ENCODE measurements around the gene ANXA9. TPM values are rescaled to one million over a fixed set of nuclear protein-coding genes. Genes with fewer than 3 reads are reported as not detected.

ANXA9 gene
- polyA plus RNA-seq, 4 donors = 12.3 to 18.6 (median 15.7) TPM

DNA sequence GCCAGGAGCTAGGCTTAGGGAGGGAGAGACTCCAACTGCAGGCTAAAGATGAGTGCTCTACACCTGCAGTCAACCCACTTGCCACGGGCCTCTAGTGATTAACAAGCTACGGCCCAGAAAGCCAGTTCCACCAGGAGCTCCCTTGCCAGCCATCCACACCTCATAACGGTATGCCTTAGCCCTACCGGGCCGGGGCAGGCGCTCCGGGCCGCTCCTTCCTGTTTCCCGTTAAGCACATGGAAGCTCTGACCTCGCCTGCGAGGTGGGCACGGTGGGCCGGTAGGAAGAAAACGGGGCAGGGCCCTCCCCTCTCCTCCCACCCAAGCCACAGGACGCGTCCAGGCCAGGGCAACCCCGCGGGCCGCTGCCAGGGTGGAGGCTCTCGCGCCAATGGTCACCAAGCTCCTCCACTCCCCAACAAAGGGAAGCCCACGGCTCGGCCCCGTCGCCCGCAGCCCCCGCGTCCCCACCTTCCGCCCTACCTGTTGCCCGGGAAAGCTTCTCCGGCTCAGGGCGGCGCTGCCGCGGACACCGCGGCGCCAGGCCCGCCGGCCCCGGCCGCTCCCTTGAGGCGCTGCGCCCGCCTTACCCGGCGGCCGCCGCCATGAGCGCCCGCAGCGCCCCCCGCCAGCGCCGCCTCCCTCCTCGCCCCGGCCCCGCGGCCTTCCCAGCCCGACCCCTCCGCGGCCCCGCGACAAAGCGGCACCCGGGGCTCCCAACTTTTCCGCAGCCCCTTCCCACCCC lies 8.1 kb upstream of the ANXA9 start:
- DNase-seq (ENCODE audit: low read depth in 4 of 4, low spot score in 2 of 4) = no peak

GRCh38 chr1:150974580-150975478 lies 7.3 kb upstream of the ANXA9 start, which contains the start of gene CERS2:
Gene CERS2 (minus strand): TSS chr1:150974835. CDS start chr1:150969090, 5,745 bp downstream.
- DNase-seq (ENCODE audit: low read depth in 4 of 4, low spot score in 2 of 4) = peak in 2 of 4 donors; percentile 69 to 71

- DNase-seq (ENCODE audit: low read depth in 4 of 4, low spot score in 2 of 4) = no peak
Observed at GRCh38 chr1:150976401-150976821, 5.7 kb upstream of the ANXA9 start.

- no peak for DNase-seq (ENCODE audit: low read depth in 4 of 4, low spot score in 2 of 4)
Observed at GRCh38 chr1:150976879-150977694, 5.0 kb upstream of the ANXA9 start.

- peak in 3 of 4 donors; percentile 71 to 92 (median 76) for DNase-seq (ENCODE audit: low read depth in 4 of 4, low spot score in 2 of 4)
Observed at GRCh38 chr1:150979092-150980056, 2.7 kb upstream of the ANXA9 start.

DNA sequence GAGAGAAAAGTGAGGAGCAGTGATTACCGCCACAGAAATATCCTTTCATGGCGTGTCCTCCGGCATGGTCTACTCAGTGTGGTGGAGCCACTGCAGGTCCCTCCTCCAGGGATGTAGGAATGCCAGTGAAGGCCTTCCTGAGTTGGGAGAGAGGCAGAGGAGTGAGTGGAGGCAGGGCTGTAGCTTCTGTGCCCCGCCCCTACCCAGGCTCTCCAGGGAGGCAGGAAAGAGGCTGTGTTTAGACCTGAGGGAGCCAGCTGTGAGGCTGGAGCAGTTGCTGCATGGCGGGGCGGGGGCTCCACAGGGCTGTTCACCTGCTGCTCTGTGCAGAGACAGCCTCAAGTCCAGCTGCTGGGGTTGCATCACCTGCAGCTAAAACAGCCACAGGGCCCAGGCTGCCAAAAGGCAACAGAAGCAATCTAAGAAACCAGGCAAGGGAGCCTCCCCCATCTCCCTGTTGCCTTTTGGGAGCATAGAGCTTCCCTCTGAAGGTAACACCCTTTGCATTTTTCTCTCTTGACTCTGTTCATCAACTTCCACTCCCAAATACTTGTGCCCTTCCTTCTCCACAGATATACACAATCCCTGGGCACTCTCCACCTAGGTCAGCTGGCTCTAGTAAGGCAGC lies 801 bp upstream of the ANXA9 start:
- no peak for DNase-seq (ENCODE audit: low read depth in 4 of 4, low spot score in 2 of 4)

GRCh38 chr1:150985179-150985825 lies 3.2 kb downstream of the ANXA9 start:
- DNase-seq (ENCODE audit: low read depth in 4 of 4, low spot score in 2 of 4) = no peak

GRCh38 chr1:150987924-150988323 lies 5.8 kb downstream of the ANXA9 start:
- no peak for DNase-seq (ENCODE audit: low read depth in 4 of 4, low spot score in 2 of 4)

DNA sequence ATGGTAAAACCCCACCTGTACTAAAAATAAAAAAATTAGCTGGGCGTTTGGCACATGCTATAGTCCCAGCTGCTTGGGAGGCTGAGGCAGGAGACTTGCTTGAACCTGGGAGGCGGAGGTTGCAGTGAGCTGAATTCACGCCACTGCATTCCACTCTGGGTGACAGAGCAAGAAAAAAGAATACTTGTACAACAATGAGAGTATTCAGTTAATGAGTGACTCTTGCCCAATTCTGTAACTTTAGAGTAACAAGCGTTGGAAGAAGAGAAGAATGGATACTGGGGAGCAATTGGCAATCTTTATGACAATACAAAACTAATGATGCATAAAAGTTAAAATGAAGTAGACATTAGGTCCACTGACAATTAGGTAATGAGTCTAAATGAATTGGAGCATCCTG lies 10.5 kb downstream of the ANXA9 start:
- no peak for DNase-seq (ENCODE audit: low read depth in 4 of 4, low spot score in 2 of 4)

DNA sequence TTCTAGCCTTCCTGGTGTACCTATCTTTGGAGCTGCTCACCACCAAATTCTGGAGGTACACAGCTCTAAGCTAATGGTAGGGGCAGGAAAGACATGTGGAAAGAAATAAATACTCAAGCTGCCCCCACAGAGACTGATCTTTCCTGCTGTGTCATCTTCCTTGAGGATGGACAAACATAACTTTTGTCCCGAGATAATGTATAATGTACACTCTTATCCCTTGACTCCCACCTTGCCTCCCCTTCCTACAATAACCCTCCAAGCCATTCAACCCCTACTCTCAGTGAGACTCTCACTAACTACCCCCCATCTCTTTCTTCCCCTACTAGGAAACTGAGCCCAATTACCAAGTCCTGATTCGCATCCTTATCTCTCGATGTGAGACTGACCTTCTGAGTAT lies 12.2 kb downstream of the ANXA9 start:
- no peak for DNase-seq (ENCODE audit: low read depth in 4 of 4, low spot score in 2 of 4)

DNA sequence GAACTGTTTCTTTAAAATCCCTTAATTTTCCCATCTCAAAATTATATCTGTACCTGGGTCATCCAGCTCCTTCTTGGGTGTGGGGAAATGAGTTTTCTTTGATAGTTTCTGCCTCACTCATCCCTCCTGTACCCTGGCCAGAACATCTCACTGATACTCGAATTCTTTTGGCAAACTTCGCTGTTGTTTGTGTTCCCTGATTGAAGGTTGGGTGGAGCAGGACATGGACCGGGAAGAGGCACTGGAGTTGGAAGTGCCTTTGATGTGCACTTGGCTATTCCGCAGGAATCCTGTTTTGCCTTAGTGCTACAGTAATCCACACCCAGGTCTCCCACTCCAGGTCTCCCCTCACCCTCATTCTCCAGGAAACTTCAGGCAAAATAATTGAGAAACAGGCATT lies 13.4 kb downstream of the ANXA9 start:
- DNase-seq (ENCODE audit: low read depth in 4 of 4, low spot score in 2 of 4) = no peak

DNA sequence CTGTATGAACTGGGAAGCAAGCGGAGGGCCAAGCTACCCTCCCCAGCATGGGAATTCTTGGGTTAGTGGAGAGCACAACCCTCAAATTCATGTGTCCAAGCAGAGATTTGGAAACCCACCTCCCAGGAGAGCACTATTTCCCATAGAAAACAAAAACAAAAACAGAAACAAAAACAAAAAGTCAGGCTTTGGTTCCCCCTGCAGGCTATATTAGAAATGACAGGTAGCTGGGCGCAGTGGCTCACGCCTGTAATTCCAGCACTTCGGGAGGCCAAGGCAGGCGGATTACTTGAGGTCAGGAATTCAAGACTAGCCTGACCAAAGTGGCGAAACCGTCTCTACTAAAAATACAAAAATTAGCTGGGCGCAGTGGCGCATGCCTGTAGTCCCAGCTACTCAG lies 13.8 kb downstream of the ANXA9 start:
- DNase-seq (ENCODE audit: low read depth in 4 of 4, low spot score in 2 of 4) = no peak

DNA sequence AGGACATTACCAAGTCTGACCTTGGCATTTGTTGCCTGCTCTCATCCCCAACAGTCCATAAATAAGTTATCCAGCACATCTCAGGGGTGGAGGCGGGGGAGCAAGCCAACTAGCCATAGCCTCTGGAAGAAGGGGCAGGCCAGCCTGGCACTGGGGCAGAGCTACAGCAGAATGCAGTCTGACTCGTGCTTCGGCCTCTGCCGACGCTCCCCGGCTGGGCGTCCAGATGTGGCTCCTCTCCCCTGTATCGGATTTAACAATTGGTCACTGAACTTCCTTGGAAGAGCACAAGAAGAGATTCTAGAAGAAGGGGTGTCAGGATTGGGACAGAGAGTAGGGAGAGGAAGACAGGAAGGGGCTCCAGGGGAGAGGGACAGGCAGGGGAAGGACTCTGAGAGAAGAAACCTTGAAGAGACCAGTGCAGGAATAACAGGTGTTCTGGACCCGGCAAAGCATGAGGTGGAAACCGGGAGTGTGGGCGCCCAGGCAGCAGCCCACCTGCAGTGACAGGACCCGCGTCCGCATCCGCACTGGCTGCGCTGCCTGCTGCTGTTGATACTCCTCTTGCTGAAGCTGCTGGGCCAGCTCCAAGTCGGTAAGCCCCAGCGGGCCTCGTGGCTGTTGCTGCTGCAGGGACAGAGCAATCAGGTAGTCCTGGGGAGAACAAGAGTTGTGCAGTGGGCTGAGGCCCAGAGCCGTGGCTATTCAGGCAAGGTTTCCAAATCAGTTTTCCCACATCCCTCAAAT lies 15.2 kb downstream of the ANXA9 start:
- no peak for DNase-seq (ENCODE audit: low read depth in 4 of 4, low spot score in 2 of 4)

DNA sequence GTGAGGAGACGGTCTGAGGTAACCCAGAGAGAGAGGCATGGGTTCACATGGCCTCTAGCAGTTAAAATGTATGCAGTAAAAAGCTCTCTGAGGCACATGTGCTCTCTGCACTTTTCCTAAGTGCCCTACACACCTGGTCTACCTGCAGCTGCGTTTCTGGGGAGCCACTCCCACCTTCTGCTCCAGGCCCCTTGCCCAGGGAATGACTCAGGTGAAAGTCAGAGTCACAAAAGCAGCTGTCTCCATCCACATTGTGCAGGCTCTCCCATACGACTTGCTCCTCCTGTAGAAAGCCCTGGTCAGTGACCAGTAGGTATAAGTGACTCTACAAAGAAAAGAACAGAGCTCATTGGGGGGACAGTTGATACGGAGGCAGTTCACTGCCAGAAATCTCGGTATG lies 15.9 kb downstream of the ANXA9 start:
- DNase-seq (ENCODE audit: low read depth in 4 of 4, low spot score in 2 of 4) = no peak

- no peak for DNase-seq (ENCODE audit: low read depth in 4 of 4, low spot score in 2 of 4)
Observed at GRCh38 chr1:150999051-150999674, 17.1 kb downstream of the ANXA9 start.

DNA sequence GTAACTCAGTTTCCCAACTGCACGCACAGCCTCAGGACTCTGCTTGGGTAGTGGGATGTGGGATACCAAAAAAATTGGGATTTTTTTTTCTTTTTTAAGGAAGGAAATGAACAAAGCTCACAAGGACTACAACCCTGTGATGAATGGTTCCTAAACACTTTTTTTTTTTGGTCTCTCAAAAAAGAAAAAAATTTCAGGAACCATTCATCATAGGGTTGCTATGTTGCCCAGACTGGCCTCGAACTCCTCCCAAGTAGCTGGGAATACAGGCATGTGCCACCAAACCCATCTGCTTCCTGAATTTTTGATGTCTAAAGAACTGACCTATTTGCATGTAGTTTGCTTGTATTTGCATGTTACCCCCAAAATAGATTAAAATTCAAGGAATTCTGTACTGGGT lies 17.8 kb downstream of the ANXA9 start:
- no peak for DNase-seq (ENCODE audit: low read depth in 4 of 4, low spot score in 2 of 4)

- no peak for DNase-seq (ENCODE audit: low read depth in 4 of 4, low spot score in 2 of 4)
Observed at GRCh38 chr1:151000408-151000807, 18.3 kb downstream of the ANXA9 start.

- DNase-seq (ENCODE audit: low read depth in 4 of 4, low spot score in 2 of 4) = no peak
Observed at GRCh38 chr1:151001602-151002001, 19.5 kb downstream of the ANXA9 start.

Measured in left renal cortex interstitium (tissue), 4 donors.